GM19035 (cell line): ENCODE data around the gene SALL2.
"Not testable (repeated sequence)": the region's sequence is repeated elsewhere in the genome, so short reads cannot be mapped to it uniquely, and the experiment has no call there.

Experiments used
- ATAC-seq: cut with Tn5 transposase; IDR thresholded peaks from one replicate; pipeline ENCODE4 v1.9.1; 2021; ENCODE audit not compliant: unreplicated experiment

Gene SALL2

GRCh38 chr14:21525962-21526671, at the start of gene SALL2:
Gene SALL2 (minus strand): TSS chr14:21526346. CDS start chr14:21526127, 219 bp downstream.
- no peak for ATAC-seq

- no peak for ATAC-seq
Measured at GRCh38 chr14:21575661-21576060, 49.5 kb upstream of the SALL2 start.

- no peak for ATAC-seq
Measured at GRCh38 chr14:21572604-21573003, 46.5 kb upstream of the SALL2 start.

GRCh38 chr14:21558703-21559170, 32.6 kb upstream of the SALL2 start:
- no peak for ATAC-seq

- ATAC-seq = no peak
Measured at GRCh38 chr14:21557084-21557901, 31.1 kb upstream of the SALL2 start.

- no peak for ATAC-seq
Measured at GRCh38 chr14:21556378-21557083, 30.4 kb upstream of the SALL2 start.

- ATAC-seq = no peak
Measured at GRCh38 chr14:21553266-21553665, 27.1 kb upstream of the SALL2 start.

- not testable (repeated sequence) for ATAC-seq
Measured at GRCh38 chr14:21544588-21544987, 18.4 kb upstream of the SALL2 start.

- ATAC-seq = no peak
Measured at GRCh38 chr14:21543963-21544362, 17.8 kb upstream of the SALL2 start.

GRCh38 chr14:21543521-21543960, 17.4 kb upstream of the SALL2 start:
- no peak for ATAC-seq

- ATAC-seq = no peak
Measured at GRCh38 chr14:21541413-21542074, 15.4 kb upstream of the SALL2 start.

GRCh38 chr14:21539189-21539940, 13.2 kb upstream of the SALL2 start:
- no peak for ATAC-seq

GRCh38 chr14:21537090-21537424, 10.9 kb upstream of the SALL2 start:
- ATAC-seq = no peak

- ATAC-seq = no peak
Measured at GRCh38 chr14:21536418-21537089, 10.4 kb upstream of the SALL2 start.

GRCh38 chr14:21535545-21536417, 9.6 kb upstream of the SALL2 start:
- no peak for ATAC-seq

- no peak for ATAC-seq
Measured at GRCh38 chr14:21534576-21534975, 8.4 kb upstream of the SALL2 start.

- ATAC-seq = no peak
Measured at GRCh38 chr14:21533294-21533693, 7.1 kb upstream of the SALL2 start.

- ATAC-seq = no peak
Measured at GRCh38 chr14:21529515-21529914, 3.4 kb upstream of the SALL2 start.
